Testis (tissue), 2 donors: ENCODE data around the gene FAM199X.

ENCODE experiments used
- CTCF ChIP-seq, 3 experiments: fragments of 450-650 bp in 2 of 3; fragments of 200-600 bp in 1 of 3; sonication (generic) in 1 of 3; IDR thresholded peaks; one replicate each; pipeline ENCODE4 v1.5.1; 2016 to 2019; ENCODE audit warnings: antibody characterized with exemption in 3 of 3, mild to moderate bottlenecking in 2 of 3, moderate library complexity in 1 of 3
- POLR2A ChIP-seq: fragments of 450-650 bp; IDR thresholded peaks from one replicate; pipeline ENCODE4 v1.6.1; 2017; ENCODE audit warnings: antibody characterized with exemption, mild to moderate bottlenecking, moderate library complexity

- TF ChIP-seq CTCF (IDR thresholded peaks at IDR 0.05) (peak; percentile 46 to 63 (median 53)), POLR2A (no peak)
Observed at GRCh38 chrX:104136241-104137019, 29.8 kb upstream of the FAM199X start.
